Ishikawa (cell line): Measurements from ENCODE around the gene CLDN20.

Experiments used
- CREB1 ChIP-seq: IDR thresholded peaks from 2 replicates; pipeline ENCODE4 v1.6.1; 2012; ENCODE audit warnings: low read depth
- RAD21 ChIP-seq: IDR thresholded peaks from 2 replicates; pipeline ENCODE4 v1.6.1; 2012; ENCODE audit warnings: low read depth
- TAF1 ChIP-seq: IDR thresholded peaks from 2 replicates; pipeline ENCODE4 v1.6.1; 2012; ENCODE audit warnings: low read depth, mild to moderate bottlenecking
- TEAD4 ChIP-seq: IDR thresholded peaks from 2 replicates; pipeline ENCODE4 v1.6.1; 2012

DNA sequence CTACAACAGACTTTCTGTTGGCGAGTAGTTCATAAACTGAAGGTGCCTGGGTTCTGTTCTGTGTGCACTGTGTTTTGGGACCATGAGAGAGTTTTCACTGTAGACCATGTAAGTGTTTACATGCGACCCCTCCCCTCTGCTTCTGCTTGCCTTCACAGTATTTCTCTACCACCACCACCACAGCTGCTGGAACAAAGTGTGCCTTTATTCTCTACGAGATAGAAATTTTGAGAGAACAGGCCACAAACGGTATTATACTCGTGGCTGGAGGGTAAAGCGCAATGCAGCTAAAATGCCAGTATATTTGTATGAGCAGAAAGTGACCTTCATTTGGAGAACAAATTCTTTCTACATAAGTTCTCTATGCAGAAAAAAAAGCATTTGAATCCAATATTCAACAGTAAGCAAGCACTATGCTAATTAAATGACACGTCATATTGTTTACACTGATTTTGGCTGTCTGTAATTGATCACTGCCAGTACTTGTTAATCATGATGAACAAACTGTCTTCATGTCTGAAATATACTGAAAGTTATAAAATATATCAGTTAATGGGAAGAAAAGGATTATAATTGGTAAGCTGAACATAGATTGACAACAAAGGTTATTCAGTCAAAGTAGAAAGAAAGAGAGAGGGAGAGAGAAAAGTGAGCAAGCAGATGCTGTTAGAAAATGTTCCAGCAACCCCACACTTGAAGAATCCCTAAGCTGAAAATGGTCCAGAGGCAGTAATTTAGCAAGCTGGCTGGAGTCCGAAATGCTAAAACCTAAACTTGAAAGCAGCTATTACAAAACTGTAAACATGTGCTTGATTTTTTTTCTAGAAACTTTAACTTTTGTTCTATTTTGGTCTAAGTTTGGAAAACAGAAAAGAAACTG, 8.8 kb downstream of the CLDN20 start:
- TF ChIP-seq TAF1 (no peak), RAD21 (no peak), CREB1 (no peak), TEAD4 (no peak)
